NCI-H526 (cell line): ENCODE results near the gene ZSCAN25.
"Not testable (repeated sequence)": the region's sequence is repeated elsewhere in the genome, so short reads cannot be mapped to it uniquely, and the experiment has no call there.

ENCODE experiments used
- DNase-seq, 2 experiments: peaks; one replicate each; lab custom pipeline; 2025; lab: John Stamatoyannopoulos, UW

Gene ZSCAN25

DNA sequence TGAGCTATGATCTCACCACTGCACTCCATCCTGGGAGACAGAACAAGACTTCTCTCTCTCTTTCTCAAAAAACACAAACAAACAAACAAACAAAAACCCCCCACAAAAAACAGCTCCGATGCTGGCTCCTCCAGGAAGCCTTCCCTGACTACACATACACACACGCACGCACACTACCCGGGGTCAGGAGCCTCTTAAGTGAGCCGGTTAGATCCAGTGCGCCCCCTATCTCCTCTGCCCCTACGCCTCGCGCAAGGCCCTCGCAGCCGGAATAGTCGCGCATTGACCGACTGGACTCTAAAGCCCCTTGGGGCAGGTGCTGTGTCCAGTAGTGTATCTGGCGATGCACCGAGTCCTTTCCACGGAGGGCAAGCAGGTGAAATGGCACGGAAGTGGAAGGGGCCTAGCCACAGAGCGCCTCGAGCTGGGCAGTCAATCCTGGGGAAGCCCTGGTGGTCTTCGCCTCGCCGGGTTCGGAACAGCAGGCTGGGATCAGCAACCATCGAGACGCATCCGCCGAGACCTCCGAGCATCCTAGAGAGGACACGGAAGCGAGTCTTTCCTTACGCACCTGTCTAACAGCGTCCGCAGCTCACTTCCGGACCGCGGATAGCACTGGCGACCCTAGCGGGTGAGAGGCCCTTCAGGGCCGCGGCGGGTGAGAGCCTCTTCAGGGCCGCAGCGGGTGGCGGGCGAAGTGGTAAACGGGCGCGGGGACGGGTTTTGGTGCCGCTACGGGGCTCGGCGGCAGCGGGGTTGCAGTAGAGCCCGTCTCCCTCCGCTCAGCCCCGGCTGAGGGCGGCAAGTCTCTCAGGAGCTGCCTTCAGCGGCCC lies at the start of gene ZSCAN25:
ZSCAN25 (plus strand) TSS at position 588 of the 833 bp plus-strand sequence. CDS start 2,661 bp downstream, outside the sequence.
- peak; percentile 95 to 98 for DNase-seq

DNA sequence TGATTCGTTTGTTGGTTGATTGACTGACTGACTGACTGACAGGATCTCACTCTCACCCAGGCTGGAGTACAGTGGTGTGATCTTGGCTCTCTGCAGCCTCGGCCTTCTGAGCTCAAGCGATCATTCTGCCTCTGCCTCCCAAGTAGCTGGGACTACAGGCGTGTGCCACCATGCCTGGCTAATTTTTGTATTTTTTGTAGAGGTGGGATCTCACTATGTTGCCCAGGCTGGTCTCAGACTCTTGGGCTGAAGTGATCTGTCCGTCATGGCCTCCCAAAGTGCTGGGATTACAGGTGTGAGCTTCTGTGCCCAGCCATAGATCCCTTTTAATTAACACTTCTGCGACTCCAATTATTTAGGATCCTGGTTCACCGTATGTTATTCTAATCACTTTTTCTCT lies 48.0 kb upstream of the ZSCAN25 start:
- DNase-seq = not testable (repeated sequence)

DNA sequence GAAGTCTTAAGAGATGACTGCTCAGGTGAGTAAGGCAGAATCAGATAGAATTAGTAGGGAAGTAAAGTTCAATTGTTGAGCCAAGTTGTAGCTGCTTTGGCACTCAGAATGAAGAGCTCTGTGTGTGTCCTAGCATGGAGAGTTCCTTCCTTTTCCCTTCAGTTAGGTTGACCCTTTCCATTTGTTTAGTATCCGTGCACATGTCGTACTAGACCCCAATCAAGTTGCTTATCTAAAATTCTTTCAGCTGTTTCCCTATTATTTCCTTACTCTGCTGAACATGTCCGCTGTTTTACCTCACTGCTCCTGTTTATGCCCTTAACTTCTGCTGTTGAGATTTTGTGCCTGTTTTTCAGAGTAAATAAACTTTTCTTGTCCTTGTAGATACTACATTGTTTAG lies 45.0 kb upstream of the ZSCAN25 start:
- DNase-seq = no peak

DNA sequence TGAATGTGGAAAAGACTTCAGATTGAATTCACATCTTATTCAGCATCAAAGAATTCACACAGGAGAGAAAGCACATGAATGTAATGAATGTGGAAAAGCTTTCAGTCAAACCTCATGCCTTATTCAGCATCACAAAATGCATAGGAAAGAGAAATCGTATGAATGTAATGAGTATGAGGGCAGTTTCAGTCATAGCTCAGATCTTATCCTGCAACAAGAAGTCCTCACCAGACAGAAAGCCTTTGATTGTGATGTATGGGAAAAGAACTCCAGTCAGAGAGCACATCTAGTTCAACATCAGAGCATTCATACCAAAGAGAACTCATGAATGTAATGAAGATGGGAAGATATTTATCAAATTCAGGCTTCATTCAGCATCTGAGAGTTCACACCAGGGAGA lies 43.5 kb upstream of the ZSCAN25 start:
- DNase-seq = no peak

DNA sequence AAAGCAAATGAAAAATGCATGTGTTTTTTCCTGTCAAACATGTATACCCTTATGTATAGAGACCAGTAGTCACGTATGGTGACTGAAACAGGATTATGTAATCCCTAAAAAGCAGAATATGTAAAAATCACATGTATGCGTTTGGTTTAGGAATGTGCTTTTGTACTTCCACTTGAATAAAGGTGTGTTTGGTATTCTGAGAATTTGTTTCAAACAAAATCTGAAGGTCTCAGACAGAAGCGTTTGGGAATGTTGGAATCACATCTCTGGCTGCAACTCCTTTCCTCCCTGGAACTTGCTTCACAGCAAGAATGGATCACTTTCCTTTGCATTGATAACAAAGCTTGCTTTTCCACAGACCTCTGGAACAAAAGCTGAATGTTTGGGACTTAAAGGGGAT lies 40.5 kb upstream of the ZSCAN25 start:
- no peak for DNase-seq

DNA sequence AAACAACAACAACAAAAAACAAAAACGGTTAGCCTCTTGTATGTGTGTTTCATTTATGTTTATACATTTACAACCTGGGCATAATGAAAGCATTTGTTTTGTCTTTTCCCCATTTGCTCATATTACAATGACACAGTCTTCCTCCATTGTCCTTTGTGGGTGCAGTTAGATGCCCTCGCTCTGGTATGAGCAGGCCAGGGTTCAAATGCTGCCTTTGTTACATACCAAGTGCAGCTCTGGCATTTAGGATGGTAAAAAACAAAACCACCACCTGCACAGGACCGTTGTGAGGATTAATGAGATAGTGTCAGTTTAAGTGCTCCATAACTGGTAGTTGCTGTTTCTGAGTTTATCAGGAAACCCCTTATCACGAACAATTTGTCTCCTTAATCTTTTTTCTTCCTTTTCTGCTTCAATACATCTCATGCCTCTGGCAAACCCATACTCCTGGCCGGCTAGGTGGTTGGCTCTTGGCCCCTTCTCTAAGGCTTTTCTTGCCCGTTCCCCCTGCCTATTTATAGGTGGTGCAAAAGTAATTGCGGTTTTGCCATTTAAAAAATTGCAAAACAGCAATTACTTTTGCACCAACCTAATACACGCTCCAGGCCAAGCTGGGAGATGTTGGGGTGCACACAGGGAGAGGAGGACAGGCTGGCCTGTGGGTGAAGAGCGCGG lies 37.3 kb upstream of the ZSCAN25 start:
- no peak for DNase-seq

DNA sequence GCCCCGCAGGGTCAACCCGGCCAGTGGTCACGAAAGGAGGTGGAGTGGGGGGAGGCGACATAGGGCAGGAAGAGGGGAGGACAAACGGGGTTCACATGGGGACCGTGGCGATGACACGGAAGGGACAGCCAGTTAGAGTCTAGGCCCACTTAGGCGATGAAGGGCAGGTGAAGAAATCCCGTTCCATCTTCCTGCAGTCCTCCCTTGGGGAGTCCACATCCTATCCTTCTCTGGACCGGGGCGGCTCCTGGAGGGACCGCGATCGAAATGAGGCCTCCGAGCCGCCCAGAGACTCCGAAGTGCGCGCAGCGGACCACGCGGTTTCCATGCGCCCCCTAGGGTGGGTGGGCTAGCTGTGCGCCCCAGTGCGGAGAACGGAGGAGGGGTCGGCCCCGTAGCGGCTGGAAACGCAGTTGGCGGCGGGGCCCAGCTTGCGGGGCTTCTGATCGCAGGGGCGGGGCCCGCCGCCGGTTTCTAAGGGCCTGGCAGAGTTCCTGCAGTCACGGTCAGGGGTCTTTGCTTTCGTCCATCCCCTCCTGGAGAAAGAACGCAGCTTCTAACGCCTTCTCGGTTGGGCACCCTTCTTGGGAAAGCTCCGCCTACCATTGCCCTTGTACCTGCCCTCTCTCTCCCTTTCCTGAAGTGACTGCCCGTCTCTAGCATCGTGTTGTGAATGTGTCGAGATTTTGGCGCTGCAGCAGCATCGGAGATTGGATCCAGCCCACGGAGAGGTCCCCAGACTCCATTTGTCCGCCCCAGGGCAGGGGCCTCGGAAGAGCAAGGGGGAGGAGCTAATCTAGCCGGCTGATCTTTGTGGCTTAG lies 36.6 kb upstream of the ZSCAN25 start:
- peak; percentile 46 to 85 for DNase-seq

DNA sequence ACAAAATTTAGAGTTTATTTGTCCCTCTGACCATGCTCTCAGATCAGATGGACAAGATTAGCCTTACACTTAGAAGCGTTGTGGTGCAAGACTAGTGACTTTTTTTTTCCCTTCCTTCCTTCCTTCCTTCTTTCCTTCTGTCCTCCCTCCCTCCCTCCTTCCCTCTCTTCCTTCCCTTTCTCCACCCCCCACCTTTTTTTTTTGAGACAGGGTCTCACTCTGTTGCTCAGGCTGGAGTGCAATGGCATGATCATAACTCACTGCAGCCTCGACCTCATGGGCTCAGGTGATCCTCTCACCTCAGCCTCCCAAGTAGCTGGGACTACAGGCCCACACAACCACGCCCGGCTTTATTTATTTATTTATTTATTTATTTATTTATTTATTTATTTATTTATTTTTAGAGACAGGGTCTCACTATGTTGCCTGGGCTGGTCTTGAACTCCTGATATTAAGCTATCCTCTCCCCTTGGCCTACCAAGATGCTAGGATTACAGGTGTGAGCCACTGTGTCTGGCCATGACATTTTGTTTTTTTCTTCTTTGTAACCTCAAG lies 35.9 kb upstream of the ZSCAN25 start:
- not testable (repeated sequence) for DNase-seq

DNA sequence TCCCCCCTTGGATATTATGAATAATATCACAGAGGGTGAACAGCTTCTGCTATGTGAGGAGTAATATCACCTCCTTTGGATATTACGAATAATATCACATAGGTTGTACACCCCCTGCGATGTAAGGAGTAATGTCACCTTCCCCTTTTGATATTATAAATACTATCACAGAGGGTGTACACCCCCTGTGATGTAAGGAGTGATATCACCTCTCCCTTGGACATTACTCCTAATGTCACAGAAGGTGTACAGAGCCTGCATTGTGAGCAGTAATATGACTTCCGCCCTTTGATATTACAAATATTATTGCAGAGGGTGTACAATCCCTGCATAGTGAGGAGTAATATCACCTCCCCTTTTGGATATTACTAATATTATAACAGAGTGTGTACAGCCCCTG lies 27.9 kb upstream of the ZSCAN25 start:
- no peak for DNase-seq

DNA sequence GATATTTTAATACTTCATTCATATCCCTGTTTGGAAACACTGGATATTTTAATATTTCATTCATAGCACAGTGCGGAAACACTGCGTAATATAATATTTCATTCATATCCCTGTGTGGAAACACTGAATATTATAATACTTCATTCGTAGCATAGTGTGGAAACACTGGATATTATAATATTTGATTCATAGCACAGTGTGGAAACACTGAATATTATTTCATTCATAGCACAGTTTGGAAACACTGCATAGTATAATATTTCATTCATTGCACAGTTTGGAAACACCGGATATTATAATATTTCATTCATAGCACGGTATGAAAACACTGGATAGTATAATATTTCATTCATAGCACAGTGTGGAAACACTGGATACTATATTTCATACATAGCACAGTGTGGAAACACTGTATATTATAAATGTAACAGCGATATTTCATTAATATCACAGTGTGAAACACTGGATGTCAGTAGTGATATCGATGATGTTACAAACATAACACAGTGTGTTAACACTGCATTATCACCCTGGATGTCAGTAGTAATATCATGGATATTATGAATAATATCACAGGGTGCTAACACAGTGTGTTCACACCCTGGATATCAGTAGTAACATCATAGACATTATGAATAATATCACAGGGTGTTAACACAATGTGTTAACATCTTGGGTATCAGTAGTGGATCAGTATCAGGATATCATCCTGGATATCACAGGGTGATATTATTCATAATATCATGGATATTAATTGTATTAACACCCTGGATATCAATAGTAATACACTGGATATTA lies 21.6 kb upstream of the ZSCAN25 start:
- DNase-seq = no peak

DNA sequence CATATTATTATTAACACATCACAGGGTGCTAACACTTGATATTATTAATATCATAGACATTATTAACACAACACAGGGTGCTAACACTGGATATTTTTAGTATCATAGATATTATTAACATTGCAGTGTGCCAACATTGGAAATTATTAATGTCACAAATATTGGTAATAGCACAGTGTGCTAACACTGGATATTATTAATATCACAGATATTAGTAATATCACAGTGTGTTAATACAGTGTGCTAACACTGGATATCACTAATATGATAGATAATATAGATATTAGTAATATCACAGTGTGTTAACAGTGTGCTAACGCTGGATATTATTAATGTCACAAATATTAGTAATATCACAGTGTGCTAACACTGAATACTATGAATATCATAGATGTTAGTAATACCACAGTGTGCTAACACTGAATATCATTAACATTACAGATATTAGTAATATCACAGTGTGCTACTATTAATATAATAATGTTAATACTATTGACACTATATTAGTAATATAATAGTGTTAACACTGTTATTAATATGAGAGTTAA lies 20.3 kb upstream of the ZSCAN25 start:
- no peak for DNase-seq

DNA sequence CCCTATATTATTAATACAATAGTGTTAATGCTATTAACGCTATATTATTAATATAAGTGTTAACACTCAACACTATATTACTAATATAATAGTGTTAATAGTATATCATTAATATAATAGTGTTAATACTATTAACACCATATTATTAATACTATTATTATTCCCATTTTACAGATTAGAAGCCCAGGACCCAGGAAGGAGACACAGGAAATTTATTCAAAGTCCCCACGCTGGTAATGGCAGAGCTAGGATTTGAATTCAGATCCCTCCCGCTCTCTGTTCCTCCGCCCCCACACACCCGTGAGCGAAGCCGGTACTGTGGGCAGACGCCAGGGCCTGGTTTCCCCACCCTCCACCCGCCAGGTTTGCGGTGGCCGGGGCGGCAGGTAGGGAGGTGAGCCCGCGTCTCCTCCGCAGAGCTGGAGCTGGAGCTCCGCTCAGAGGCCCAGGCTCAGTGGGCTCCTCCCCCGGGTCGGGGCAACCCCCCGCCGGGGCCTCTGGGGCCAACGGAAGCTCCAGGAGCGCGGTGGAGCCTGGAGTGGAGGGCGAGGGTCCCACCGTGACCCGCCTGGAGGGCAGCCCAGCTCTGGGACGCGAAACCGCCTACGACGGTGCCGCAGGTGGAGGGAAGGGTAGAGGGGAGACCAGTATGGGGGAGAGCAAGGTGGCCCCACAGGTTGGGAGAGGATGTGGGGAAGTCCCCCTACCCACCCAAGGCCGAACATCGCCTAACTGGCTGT lies 18.8 kb upstream of the ZSCAN25 start, which contains the start of gene TMEM225B:
TMEM225B (plus strand) TSS at position 506 of the 740 bp plus-strand sequence. CDS start 6,122 bp downstream, outside the sequence.
- DNase-seq = no peak

DNA sequence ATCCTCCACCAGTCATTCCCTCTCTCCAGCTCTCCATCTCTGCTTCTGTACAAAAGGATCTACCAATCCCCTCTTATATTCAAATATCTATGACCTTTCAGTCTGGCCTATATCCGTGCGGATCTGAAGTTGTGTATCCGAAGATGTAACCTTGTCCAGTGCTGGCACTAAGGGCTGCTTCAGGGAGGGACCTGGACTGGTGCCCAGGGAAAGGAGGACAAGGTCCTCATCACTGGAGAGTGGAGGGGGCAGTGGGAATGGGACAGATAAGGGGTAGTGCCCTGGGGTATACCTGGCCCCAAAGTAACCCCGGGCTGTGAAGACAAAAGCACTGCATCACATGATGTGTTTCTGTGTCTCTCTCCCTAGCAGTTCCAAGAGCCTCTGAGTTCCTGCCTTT lies 16.9 kb upstream of the ZSCAN25 start:
- no peak for DNase-seq

DNA sequence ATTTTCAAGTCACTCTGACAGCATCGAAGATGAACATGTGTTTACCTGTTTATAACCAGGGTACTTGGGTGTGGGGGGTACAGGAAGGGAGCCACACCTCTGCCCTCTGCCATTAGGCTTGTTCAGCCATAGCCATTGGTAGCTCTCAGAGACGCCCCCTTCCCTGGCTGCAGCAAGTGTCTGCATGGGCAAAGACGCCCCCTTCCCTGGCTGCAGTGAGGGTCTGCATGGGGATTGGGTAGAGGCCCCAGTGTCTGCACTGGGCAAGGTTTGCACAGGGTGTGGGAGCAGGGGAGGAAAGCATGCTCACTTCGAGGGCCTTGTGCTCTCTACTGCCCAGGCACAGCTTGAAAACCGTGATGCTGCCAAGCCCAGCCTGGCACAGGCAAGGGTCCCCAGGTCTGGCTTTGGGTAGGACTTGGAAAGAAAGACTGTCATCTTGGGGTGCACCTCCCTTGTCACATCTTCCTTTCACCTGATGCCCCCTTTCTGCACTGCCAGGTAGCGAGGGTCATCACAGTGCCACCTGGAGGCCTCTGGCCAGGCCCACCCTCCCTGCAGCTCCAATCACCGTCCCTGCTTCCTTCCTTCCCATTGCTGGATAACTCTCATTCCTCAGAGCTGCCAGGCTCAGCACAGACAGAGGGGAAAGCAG lies 15.0 kb upstream of the ZSCAN25 start:
- no peak for DNase-seq

DNA sequence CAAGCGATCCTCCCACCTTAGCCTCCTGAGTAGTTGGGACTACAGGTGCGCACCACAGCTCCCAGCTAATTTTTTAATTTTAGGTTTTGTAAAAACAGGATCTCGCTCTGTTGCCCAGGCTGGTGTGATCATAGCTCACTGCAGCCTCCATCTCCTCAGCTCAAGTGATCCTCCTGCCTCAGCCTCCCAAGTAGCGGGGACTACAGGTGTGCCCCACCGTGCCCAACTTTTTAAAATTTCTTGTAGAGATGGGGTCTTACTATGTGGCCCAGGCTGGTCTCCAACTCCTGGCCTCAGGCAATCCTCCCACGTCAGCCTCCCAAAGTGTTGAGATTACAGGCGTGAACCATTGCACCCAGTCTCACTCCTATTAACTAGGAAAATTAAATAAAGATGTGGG lies 11.2 kb upstream of the ZSCAN25 start:
- no peak for DNase-seq

DNA sequence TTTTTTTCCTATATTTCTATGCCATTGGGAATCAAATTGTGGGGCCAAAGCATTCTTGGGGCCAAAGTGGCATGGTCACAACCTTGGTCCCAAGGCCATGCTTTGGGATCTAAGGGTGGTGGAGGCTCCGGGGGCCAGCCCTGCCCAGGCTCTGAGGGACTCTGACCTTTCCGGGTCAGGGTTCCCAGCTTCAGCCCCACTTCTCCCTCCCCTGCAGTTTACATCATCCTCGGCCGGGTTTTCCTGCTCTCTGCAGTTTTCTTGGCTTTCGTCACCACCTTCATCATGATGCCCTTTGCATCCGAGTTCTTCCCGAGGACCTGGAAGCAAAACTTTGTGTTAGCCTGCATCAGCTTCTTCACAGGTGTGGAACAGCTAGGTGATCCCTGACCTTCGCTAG lies 10.2 kb upstream of the ZSCAN25 start:
- no peak for DNase-seq

DNA sequence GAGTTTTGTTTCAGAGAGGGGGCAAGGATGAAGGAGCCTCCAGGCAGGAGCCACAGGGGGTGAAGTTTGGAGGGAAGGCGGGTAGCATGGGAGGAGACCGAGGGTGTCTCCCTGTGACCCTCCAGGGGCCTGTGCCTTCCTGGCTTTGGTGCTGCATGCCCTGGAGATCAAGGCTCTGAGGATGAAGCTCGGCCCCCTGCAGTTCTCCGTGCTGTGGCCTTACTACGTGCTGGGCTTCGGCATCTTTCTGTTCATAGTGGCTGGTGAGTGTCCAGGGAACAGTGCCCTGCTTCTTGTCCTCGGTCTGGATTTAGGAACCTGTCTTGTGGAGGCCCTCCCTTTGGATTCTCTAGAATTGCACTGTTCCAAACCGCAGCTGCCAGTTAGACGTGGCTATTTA lies 9.2 kb upstream of the ZSCAN25 start:
- DNase-seq = no peak

DNA sequence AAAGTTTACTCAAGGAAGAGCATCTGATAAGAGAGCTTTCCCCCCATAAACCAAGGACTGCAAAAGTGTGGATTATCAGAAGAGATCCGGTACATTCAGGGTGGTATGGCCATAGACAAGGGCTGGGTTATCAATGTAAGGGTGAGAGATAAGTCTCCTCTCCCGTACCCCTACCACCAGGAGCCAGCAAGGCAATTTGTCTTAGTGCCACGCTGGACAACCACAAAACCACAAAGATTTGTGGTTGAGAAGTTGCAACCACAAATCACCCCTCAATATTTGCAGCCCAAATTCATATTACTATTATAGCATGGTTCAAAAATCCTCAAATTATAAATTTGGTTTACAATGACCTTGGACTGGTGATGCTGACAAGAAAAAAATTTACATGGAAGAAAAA lies 2.3 kb upstream of the ZSCAN25 start:
- no peak for DNase-seq

DNA sequence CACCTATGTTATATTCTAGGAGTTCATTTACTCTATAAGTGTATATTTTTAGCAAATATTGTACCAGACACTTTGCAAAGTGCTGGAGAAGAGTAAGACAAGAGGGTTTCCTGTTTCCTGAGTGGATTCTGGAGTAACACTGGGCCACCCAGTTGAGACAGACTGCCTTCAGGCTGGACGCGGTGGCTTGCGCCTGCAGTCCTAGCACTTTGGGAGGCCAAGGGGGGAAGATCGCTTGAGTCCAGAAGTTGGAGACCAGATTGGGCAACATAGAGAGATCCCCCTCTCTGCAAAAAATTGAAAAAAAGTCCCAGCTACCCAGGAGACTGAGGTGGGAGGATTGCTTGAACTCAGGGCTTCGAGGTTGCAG lies 772 bp upstream of the ZSCAN25 start:
- no peak for DNase-seq
